Mammary epithelial cell (primary cell): ENCODE measurements around the gene TCP11L2.

Source experiments
- CTCF ChIP-seq, 2 donors: IDR thresholded peaks in 1 of 2; conservative IDR thresholded peaks in 1 of 2; 2 replicates each; pipeline ENCODE4 v1.5.1; 2011 to 2012; ENCODE audit warnings: inconsistent platforms in 2 of 2, low read length in 2 of 2, mild to moderate bottlenecking in 2 of 2, control low read depth in 1 of 2, low read depth in 1 of 2; ENCODE audit not compliant: insufficient read depth in 1 of 2; ENCODE audit errors: extremely low read depth in 1 of 2
- EZH2 ChIP-seq: IDR thresholded peaks from 2 replicates; pipeline ENCODE4 v1.6.1; 2012; ENCODE audit warnings: low read length, inconsistent platforms, borderline replicate concordance

- TF ChIP-seq CTCF (conservative IDR thresholded peaks at IDR 0.05 in 1 of 2, IDR thresholded peaks at IDR 0.05 in 1 of 2; ENCODE audit: extremely low read depth in 1 of 2, insufficient read depth in 1 of 2, low read depth in 1 of 2, low read length in 2 of 2) (no peak), EZH2 (no peak)
Measured at GRCh38 chr12:106389151-106389550, 86.6 kb downstream of the TCP11L2 start.
